ENCODE data around the gene NCOA1.

DNA sequence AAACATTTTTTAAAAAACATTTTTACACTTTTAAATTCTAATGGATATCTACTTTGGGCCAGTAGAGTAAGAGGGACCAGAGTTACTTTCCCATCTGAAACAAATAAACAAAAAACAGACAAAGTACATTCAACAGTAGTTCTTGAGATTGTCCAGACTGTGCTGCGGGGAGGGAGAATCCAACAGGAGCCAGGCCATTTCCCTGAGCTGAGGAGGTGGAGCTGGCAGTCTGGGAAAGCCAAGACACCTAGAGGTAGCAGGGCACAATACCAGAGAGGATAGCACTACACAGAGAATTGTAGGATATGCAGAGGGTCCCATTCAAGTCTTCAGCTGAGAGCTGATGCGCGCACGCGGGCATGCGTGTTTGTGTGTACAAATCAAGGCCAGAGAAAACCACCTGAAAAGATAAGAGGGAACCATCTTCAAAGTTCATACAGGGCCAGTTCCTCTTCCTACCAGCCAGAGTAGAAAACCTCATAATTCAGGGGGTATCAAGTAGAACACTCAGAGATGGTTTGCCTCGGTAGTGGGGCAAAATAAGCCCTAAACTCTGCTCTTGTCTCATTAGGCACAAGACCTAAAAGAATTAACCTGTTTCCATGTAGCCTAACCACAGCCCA, 258.1 kb downstream of the NCOA1 start:
- no peak for TF ChIP-seq YY1 (IDR thresholded peaks at IDR 0.05; ENCODE audit: low read depth)
- TF ChIP-seq, protein P1, sequence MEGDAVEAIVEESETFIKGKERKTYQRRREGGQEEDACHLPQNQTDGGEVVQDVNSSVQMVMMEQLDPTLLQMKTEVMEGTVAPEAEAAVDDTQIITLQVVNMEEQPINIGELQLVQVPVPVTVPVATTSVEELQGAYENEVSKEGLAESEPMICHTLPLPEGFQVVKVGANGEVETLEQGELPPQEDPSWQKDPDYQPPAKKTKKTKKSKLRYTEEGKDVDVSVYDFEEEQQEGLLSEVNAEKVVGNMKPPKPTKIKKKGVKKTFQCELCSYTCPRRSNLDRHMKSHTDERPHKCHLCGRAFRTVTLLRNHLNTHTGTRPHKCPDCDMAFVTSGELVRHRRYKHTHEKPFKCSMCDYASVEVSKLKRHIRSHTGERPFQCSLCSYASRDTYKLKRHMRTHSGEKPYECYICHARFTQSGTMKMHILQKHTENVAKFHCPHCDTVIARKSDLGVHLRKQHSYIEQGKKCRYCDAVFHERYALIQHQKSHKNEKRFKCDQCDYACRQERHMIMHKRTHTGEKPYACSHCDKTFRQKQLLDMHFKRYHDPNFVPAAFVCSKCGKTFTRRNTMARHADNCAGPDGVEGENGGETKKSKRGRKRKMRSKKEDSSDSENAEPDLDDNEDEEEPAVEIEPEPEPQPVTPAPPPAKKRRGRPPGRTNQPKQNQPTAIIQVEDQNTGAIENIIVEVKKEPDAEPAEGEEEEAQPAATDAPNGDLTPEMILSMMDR (IDR thresholded peaks at IDR 0.05) = no peak
- TF ChIP-seq POLR2AphosphoS5 (IDR thresholded peaks at IDR 0.05; ENCODE audit: low read depth, low read length) = no peak
- TF ChIP-seq MXI1 (IDR thresholded peaks at IDR 0.05; ENCODE audit: low read depth, low read length) = no peak
- TF ChIP-seq, protein P2, sequence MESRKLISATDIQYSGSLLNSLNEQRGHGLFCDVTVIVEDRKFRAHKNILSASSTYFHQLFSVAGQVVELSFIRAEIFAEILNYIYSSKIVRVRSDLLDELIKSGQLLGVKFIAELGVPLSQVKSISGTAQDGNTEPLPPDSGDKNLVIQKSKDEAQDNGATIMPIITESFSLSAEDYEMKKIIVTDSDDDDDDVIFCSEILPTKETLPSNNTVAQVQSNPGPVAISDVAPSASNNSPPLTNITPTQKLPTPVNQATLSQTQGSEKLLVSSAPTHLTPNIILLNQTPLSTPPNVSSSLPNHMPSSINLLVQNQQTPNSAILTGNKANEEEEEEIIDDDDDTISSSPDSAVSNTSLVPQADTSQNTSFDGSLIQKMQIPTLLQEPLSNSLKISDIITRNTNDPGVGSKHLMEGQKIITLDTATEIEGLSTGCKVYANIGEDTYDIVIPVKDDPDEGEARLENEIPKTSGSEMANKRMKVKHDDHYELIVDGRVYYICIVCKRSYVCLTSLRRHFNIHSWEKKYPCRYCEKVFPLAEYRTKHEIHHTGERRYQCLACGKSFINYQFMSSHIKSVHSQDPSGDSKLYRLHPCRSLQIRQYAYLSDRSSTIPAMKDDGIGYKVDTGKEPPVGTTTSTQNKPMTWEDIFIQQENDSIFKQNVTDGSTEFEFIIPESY (IDR thresholded peaks at IDR 0.05; ENCODE audit: borderline replicate concordance, low read depth) = no peak
- TF ChIP-seq, protein P3, sequence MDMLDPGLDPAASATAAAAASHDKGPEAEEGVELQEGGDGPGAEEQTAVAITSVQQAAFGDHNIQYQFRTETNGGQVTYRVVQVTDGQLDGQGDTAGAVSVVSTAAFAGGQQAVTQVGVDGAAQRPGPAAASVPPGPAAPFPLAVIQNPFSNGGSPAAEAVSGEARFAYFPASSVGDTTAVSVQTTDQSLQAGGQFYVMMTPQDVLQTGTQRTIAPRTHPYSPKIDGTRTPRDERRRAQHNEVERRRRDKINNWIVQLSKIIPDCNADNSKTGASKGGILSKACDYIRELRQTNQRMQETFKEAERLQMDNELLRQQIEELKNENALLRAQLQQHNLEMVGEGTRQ (IDR thresholded peaks at IDR 0.05; ENCODE audit: borderline replicate concordance, low read depth, low read length) = no peak
- TF ChIP-seq, protein P4, sequence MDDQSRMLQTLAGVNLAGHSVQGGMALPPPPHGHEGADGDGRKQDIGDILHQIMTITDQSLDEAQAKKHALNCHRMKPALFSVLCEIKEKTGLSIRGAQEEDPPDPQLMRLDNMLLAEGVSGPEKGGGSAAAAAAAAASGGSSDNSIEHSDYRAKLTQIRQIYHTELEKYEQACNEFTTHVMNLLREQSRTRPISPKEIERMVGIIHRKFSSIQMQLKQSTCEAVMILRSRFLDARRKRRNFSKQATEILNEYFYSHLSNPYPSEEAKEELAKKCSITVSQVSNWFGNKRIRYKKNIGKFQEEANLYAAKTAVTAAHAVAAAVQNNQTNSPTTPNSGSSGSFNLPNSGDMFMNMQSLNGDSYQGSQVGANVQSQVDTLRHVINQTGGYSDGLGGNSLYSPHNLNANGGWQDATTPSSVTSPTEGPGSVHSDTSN (IDR thresholded peaks at IDR 0.05) = no peak
